ENCODE data around the gene TMTC4. TPM values are rescaled to one million over a fixed set of nuclear protein-coding genes. Genes with fewer than 3 reads are reported as not detected.
A peak's percentile ranks its signal among the peaks of the same experiment; 100 is the strongest.

The TMTC4 gene
- polyA plus RNA-seq, 3 donors: 2.1 to 11.5 (median 3.9) TPM

DNA sequence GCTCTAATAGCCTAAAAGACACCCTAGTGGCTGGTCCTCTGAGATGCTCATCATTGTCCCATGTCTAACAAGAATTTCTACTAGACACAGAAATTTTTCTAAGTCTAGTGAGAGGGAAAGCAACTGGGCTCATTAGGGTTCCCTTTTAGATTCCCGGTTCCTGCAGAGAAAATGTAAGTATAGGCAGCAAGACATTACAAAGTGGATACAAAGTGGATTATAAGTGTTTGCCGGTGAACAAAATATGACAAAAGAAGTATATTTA, 20.8 kb upstream of the TMTC4 start:
- Mint-ChIP-seq H3K36me3 (no peaks in the 10 kb centered on the region), H3K9me3 (peaks cover 13 to 27% (median 21%) of the 10 kb centered on the region in 7 donors), H3K27me3 (ENCODE audit: low read depth in 3 of 3) (peaks cover 0 to 3% (median 3%) of the 10 kb centered on the region in 3 donors), H3K27ac (no peak overlapping the region), H3K4me3 (no peak overlapping the region), H3K4me1 (no peaks in the 10 kb centered on the region)
- no peak for DNase-seq
- H2AFZ ChIP-seq (ENCODE audit: insufficient read depth, low read depth, low read length, poor library complexity, severe bottlenecking): no peak overlapping the region
- H4K20me1 ChIP-seq (ENCODE audit: insufficient read depth, low read length): no peaks in the 10 kb centered on the region
- H3K79me2 ChIP-seq (ENCODE audit: insufficient read depth, low read length): no peaks in the 10 kb centered on the region
- H3K36me3 ChIP-seq (replicated peaks in 1 of 2; ENCODE audit: control insufficient read depth in 1 of 2, insufficient read depth in 2 of 2, low read length in 2 of 2): no peaks in the 10 kb centered on the region
- H3K9ac ChIP-seq (ENCODE audit: insufficient read depth, low read length, poor library complexity, severe bottlenecking): no peak overlapping the region
- H3K9me3 ChIP-seq (replicated peaks in 1 of 2; ENCODE audit: control insufficient read depth in 1 of 2, insufficient read depth in 1 of 2, low read length in 2 of 2): peaks cover under 1 to 19% of the 10 kb centered on the region in 2 donors
- H3K4me2 ChIP-seq (replicated peaks; ENCODE audit: extremely low read depth, low read length, poor library complexity, severe bottlenecking): no peak overlapping the region
- no peak overlapping the region for H3K27ac ChIP-seq (ENCODE audit: low read depth in 1 of 2, low read length in 2 of 2)
- no CpG with 5 or more reads among the region's 2 CpGs for WGBS (ENCODE audit: insufficient coverage)
- H3K4me1 ChIP-seq (ENCODE audit: control insufficient read depth in 1 of 2, insufficient read depth in 2 of 2, low read length in 2 of 2): no peaks in the 10 kb centered on the region
- no peaks in the 10 kb centered on the region for H3K27me3 ChIP-seq (ENCODE audit: control insufficient read depth in 2 of 2, insufficient read depth in 2 of 2, low read length in 2 of 2)
- intact Hi-C loops (cut with micrococcal nuclease): no loop called here
- TF ChIP-seq, protein P1, sequence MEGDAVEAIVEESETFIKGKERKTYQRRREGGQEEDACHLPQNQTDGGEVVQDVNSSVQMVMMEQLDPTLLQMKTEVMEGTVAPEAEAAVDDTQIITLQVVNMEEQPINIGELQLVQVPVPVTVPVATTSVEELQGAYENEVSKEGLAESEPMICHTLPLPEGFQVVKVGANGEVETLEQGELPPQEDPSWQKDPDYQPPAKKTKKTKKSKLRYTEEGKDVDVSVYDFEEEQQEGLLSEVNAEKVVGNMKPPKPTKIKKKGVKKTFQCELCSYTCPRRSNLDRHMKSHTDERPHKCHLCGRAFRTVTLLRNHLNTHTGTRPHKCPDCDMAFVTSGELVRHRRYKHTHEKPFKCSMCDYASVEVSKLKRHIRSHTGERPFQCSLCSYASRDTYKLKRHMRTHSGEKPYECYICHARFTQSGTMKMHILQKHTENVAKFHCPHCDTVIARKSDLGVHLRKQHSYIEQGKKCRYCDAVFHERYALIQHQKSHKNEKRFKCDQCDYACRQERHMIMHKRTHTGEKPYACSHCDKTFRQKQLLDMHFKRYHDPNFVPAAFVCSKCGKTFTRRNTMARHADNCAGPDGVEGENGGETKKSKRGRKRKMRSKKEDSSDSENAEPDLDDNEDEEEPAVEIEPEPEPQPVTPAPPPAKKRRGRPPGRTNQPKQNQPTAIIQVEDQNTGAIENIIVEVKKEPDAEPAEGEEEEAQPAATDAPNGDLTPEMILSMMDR (IDR thresholded peaks at IDR 0.05): no peak
- H3K4me3 ChIP-seq (replicated peaks in 1 of 3; ENCODE audit: low read depth in 2 of 3, low read length in 3 of 3): no peak overlapping the region

DNA sequence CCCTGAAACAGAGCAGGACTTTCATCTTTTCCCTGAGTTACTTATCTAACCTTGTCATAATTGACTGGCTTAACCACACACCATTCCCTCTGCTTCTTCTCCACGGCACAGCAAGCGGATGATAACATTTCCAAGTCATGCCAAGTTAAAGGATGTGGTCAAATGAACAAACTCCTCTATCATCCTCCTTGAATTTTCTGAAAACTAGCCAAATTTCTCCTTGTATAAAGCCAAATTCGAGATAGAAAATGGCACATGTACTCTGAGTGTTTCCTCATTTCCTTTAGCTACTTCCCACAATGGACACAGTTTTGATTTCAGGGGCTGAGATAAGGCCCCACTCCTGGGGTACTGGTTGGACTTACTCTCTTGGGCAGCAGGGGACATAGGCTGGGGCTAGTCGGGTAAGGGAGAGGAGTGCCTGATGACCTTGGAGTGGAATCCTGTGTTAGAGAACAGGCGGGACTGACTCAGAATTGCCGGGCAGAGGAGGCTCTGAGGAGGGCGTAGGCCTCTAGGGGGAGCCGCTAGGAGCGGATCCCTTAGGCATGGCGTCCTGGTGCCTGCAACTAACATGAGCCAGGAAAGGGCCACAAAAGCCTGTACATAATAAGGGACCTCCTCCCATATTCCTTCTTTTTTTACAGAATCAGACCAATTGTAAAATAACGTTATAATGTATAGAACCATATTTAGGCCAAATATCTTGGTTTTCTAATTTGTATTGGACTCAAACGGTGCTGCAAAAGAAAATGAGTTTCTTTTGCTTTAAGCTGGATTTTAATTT, 20.3 kb upstream of the TMTC4 start:
- H3K27me3 Mint-ChIP-seq (ENCODE audit: low read depth in 3 of 3): peaks cover 0 to 3% (median 2%) of the 10 kb centered on the region in 3 donors
- 74% methylated on average over 7 of the region's 12 CpGs for WGBS (ENCODE audit: insufficient coverage)
- H3K4me1 Mint-ChIP-seq: no peaks in the 10 kb centered on the region
- H3K27ac Mint-ChIP-seq: peak overlapping the region in 1 of 7 donors; percentile 63
- no peak overlapping the region for H3K4me3 Mint-ChIP-seq
- Histone ChIP-seq H3K4me2 (replicated peaks; ENCODE audit: extremely low read depth, low read length, poor library complexity, severe bottlenecking) (no peak overlapping the region), H3K27me3 (ENCODE audit: control insufficient read depth in 2 of 2, insufficient read depth in 2 of 2, low read length in 2 of 2) (no peaks in the 10 kb centered on the region), H3K9ac (ENCODE audit: insufficient read depth, low read length, poor library complexity, severe bottlenecking) (no peak overlapping the region), H3K4me3 (replicated peaks in 1 of 3; ENCODE audit: low read depth in 2 of 3, low read length in 3 of 3) (no peak overlapping the region), H4K20me1 (ENCODE audit: insufficient read depth, low read length) (no peaks in the 10 kb centered on the region), H3K4me1 (ENCODE audit: control insufficient read depth in 1 of 2, insufficient read depth in 2 of 2, low read length in 2 of 2) (no peaks in the 10 kb centered on the region), H3K79me2 (ENCODE audit: insufficient read depth, low read length) (no peaks in the 10 kb centered on the region), H3K9me3 (replicated peaks in 1 of 2; ENCODE audit: control insufficient read depth in 1 of 2, insufficient read depth in 1 of 2, low read length in 2 of 2) (peaks cover 6 to 24% of the 10 kb centered on the region in 2 donors), H3K27ac (ENCODE audit: low read depth in 1 of 2, low read length in 2 of 2) (no peak overlapping the region), H3K36me3 (replicated peaks in 1 of 2; ENCODE audit: control insufficient read depth in 1 of 2, insufficient read depth in 2 of 2, low read length in 2 of 2) (no peaks in the 10 kb centered on the region), H2AFZ (ENCODE audit: insufficient read depth, low read depth, low read length, poor library complexity, severe bottlenecking) (no peak overlapping the region)
- no peaks in the 10 kb centered on the region for H3K36me3 Mint-ChIP-seq
- peaks cover 14 to 30% (median 22%) of the 10 kb centered on the region in 7 donors for H3K9me3 Mint-ChIP-seq
- intact Hi-C loops (cut with micrococcal nuclease): no loop called here
- TF ChIP-seq, protein P1 (IDR thresholded peaks at IDR 0.05): no peak
- no peak for DNase-seq
